ENCODE results near the gene ICOS. TPM values are rescaled to one million over a fixed set of nuclear protein-coding genes. Genes with fewer than 3 reads are reported as not detected.

Gene ICOS, protein sequence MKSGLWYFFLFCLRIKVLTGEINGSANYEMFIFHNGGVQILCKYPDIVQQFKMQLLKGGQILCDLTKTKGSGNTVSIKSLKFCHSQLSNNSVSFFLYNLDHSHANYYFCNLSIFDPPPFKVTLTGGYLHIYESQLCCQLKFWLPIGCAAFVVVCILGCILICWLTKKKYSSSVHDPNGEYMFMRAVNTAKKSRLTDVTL
- not detected for total RNA-seq (ENCODE audit: unreplicated experiment)
- long read RNA-seq, result 0 reads

DNA sequence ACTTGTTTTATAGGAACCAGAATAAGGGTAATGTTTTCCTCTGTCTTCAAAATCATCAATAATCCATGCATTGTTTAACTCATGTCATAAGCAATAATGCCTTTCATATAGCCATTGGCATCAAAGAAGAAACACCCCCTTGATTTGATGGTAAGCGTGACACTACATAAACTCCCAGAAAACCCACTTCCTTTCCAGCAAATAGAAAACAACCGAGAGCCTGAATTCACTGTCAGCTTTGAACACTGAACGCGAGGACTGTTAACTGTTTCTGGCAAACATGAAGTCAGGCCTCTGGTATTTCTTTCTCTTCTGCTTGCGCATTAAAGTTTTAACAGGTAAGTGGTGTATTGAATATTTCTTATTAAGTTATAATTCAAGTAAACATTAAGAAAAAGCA, at the start of gene ICOS:
TSS of gene ICOS (plus strand) at position 229 of the 400 bp plus-strand sequence. CDS start at position 281, 52 bp downstream.
- TF ChIP-seq, protein P1, sequence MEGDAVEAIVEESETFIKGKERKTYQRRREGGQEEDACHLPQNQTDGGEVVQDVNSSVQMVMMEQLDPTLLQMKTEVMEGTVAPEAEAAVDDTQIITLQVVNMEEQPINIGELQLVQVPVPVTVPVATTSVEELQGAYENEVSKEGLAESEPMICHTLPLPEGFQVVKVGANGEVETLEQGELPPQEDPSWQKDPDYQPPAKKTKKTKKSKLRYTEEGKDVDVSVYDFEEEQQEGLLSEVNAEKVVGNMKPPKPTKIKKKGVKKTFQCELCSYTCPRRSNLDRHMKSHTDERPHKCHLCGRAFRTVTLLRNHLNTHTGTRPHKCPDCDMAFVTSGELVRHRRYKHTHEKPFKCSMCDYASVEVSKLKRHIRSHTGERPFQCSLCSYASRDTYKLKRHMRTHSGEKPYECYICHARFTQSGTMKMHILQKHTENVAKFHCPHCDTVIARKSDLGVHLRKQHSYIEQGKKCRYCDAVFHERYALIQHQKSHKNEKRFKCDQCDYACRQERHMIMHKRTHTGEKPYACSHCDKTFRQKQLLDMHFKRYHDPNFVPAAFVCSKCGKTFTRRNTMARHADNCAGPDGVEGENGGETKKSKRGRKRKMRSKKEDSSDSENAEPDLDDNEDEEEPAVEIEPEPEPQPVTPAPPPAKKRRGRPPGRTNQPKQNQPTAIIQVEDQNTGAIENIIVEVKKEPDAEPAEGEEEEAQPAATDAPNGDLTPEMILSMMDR (IDR thresholded peaks at IDR 0.05; ENCODE audit: partially characterized antibody, unreplicated experiment), result no peak
- Mint-ChIP-seq H3K27me3 (ENCODE audit: unreplicated experiment) (no peaks in the 10 kb centered on the region), H3K27ac (ENCODE audit: unreplicated experiment) (no peak within 1 kb of the TSS), H3K4me3 (ENCODE audit: unreplicated experiment) (no peak within 1 kb of the TSS), H3K36me3 (ENCODE audit: unreplicated experiment) (no peaks in the 10 kb centered on the region), H3K4me1 (ENCODE audit: low read depth, unreplicated experiment) (no peaks in the 10 kb centered on the region), H3K9me3 (ENCODE audit: unreplicated experiment) (no peaks in the 10 kb centered on the region)
- DNase-seq, result no peak

DNA sequence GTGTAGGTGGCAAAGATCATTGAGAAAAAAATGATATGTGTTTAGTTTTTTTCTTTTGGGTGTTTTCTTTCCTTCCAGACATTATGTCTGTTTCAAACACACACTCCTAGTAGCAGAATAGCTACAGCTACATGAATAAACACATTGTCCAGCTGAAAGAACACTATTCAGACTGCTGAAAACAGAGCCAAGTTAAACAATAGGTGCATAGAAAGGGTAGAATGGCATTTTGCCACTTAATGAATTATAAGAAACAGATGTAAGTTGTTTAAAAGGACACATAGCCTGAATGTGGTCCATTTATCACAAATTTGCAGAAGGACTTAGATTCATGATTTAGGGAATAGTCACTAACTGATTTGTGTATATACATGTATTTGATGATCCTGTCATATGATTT, 48.9 kb upstream of the ICOS start:
- H3K27ac Mint-ChIP-seq (ENCODE audit: unreplicated experiment), result no peak overlapping the region
- H3K36me3 Mint-ChIP-seq (ENCODE audit: unreplicated experiment), result no peaks in the 10 kb centered on the region
- no peak overlapping the region for H3K4me3 Mint-ChIP-seq (ENCODE audit: unreplicated experiment)
- no peaks in the 10 kb centered on the region for H3K4me1 Mint-ChIP-seq (ENCODE audit: low read depth, unreplicated experiment)
- H3K9me3 Mint-ChIP-seq (ENCODE audit: unreplicated experiment), result no peaks in the 10 kb centered on the region
- DNase-seq, result no peak
- H3K27me3 Mint-ChIP-seq (ENCODE audit: unreplicated experiment), result no peaks in the 10 kb centered on the region
- TF ChIP-seq, protein P1 (IDR thresholded peaks at IDR 0.05; ENCODE audit: partially characterized antibody, unreplicated experiment), result no peak

DNA sequence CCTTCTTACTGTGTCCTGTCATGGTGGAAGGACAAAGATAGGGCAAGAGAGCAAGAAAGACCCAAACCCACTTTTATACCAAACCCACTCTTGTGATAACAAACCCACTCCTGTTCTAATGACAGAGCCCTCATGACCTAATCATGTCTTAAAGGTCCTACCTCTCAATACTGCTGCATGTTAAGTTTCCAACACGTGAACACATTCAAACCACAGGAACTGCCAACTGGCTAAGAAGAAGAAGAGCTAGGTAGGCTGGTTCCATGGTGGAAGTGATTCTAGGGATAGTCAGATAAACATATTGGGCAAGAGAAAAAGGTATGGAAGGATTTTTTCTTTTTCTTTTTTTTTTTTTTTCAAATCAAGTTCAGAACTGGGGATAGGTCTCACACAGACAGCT, 47.0 kb upstream of the ICOS start:
- TF ChIP-seq, protein P1 (IDR thresholded peaks at IDR 0.05; ENCODE audit: partially characterized antibody, unreplicated experiment), result no peak
- DNase-seq, result no peak
- no peak overlapping the region for H3K4me3 Mint-ChIP-seq (ENCODE audit: unreplicated experiment)
- no peaks in the 10 kb centered on the region for H3K9me3 Mint-ChIP-seq (ENCODE audit: unreplicated experiment)
- no peak overlapping the region for H3K27ac Mint-ChIP-seq (ENCODE audit: unreplicated experiment)
- H3K4me1 Mint-ChIP-seq (ENCODE audit: low read depth, unreplicated experiment), result no peaks in the 10 kb centered on the region
- peaks cover 2% of the 10 kb centered on the region for H3K27me3 Mint-ChIP-seq (ENCODE audit: unreplicated experiment)
- H3K36me3 Mint-ChIP-seq (ENCODE audit: unreplicated experiment), result no peaks in the 10 kb centered on the region

DNA sequence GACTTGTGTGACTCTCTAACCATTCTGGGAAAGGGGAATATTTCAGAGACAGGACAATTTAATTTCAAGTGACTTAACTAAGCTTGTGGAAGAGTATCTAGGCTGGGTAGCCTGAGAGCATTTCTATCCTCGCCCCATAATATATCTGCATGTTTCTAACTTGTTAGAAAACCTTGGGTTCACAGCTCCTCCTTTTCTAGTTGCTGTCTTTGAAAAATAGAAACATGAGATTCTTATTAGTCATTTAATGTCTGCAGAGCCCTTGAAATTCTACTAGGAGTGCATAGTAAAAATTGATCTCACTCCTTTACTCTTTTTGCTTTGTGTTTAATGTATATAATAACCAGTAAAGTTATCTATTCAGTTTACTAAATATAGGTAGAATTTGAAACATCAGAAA, 46.6 kb upstream of the ICOS start:
- H3K27me3 Mint-ChIP-seq (ENCODE audit: unreplicated experiment), result peaks cover 2% of the 10 kb centered on the region
- DNase-seq, result no peak
- no peaks in the 10 kb centered on the region for H3K36me3 Mint-ChIP-seq (ENCODE audit: unreplicated experiment)
- TF ChIP-seq, protein P1 (IDR thresholded peaks at IDR 0.05; ENCODE audit: partially characterized antibody, unreplicated experiment), result no peak
- H3K9me3 Mint-ChIP-seq (ENCODE audit: unreplicated experiment), result no peaks in the 10 kb centered on the region
- no peak overlapping the region for H3K27ac Mint-ChIP-seq (ENCODE audit: unreplicated experiment)
- no peaks in the 10 kb centered on the region for H3K4me1 Mint-ChIP-seq (ENCODE audit: low read depth, unreplicated experiment)
- no peak overlapping the region for H3K4me3 Mint-ChIP-seq (ENCODE audit: unreplicated experiment)

DNA sequence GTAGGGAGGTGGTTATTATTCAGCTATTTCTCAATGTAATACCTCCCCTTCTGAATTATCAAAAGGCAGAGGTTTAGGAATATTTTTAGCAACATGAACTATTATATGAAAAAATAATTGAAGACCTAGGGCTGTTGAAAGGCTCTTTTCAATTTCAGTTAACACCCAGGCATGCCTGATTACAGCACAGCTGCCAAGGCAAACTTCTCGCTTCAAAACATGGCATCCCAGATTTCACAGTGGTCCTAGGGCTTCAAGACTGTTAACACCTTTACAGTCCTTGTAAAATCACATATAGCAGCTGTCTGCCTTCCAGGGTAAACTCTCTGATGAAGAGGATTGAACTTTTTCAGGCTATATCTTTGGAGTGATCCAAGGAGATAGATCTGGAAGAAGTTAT, 45.8 kb upstream of the ICOS start:
- no peak for DNase-seq
- H3K4me3 Mint-ChIP-seq (ENCODE audit: unreplicated experiment), result no peak overlapping the region
- no peaks in the 10 kb centered on the region for H3K4me1 Mint-ChIP-seq (ENCODE audit: low read depth, unreplicated experiment)
- H3K27me3 Mint-ChIP-seq (ENCODE audit: unreplicated experiment), result peaks cover 2% of the 10 kb centered on the region
- TF ChIP-seq, protein P1 (IDR thresholded peaks at IDR 0.05; ENCODE audit: partially characterized antibody, unreplicated experiment), result no peak
- no peak overlapping the region for H3K27ac Mint-ChIP-seq (ENCODE audit: unreplicated experiment)
- H3K9me3 Mint-ChIP-seq (ENCODE audit: unreplicated experiment), result no peaks in the 10 kb centered on the region
- no peaks in the 10 kb centered on the region for H3K36me3 Mint-ChIP-seq (ENCODE audit: unreplicated experiment)

Measured in glutamatergic neuron (in vitro differentiated cells).